OCI-LY3 (cell line): ENCODE measurements around the gene ATP4B.

ENCODE experiments used
- H2AFZ ChIP-seq: fragments of 200-600, 300-600 bp; shearing (Covaris generic); 2 replicates; pipeline ENCODE4 v1.6.0; 2014; ENCODE audit warnings: antibody characterized with exemption, low read depth, low read length
- H3K27ac ChIP-seq: fragments of 200-600, 300-600 bp; sonication (generic); 2 replicates; pipeline ENCODE4 v1.5.1; 2014; ENCODE audit warnings: mild to moderate bottlenecking, low read length, moderate library complexity, mixed read lengths
- H3K27me3 ChIP-seq: fragments of 200-600, 300-600 bp; sonication (generic); 2 replicates; pipeline ENCODE4 v1.6.1; 2014; ENCODE audit warnings: low read depth, low read length, mixed read lengths
- H3K36me3 ChIP-seq: fragments of 200-600, 300-600 bp; sonication (generic); replicated peaks from 2 replicates; pipeline ENCODE3; 2014; ENCODE audit warnings: low read depth, low read length, mixed read lengths
- H3K4me1 ChIP-seq: fragments of 300-600, 200-600 bp; sonication (generic); 2 replicates; pipeline ENCODE4 v1.6.1; 2014; ENCODE audit warnings: low read length, mixed read lengths
- H3K4me2 ChIP-seq: fragments of 200-600, 300-600 bp; sonication (generic); 2 replicates; pipeline ENCODE4 v1.6.1; 2014; ENCODE audit warnings: low read length, mixed read lengths
- H3K4me3 ChIP-seq: fragments of 300-600, 200-600 bp; sonication (generic); 2 replicates; pipeline ENCODE4 v1.5.1; 2014; ENCODE audit warnings: antibody characterized with exemption, mild to moderate bottlenecking, low read length, moderate library complexity
- H3K79me2 ChIP-seq: fragments of 300-600, 200-600 bp; shearing (Covaris generic); 2 replicates; pipeline ENCODE4 v1.6.1; 2014; ENCODE audit warnings: mild to moderate bottlenecking, low read length, mixed read lengths
- H3K9ac ChIP-seq: fragments of 300-600, 200-600 bp; shearing (Covaris generic); 2 replicates; pipeline ENCODE4 v1.6.0; 2014; ENCODE audit warnings: mild to moderate bottlenecking, low read length, moderate library complexity
- H3K9me3 ChIP-seq: fragments of 200-600, 300-600 bp; shearing (Covaris generic); 2 replicates; pipeline ENCODE4 v1.6.1; 2014; ENCODE audit warnings: low read length, mixed read lengths; ENCODE audit not compliant: insufficient read depth
- H4K20me1 ChIP-seq: fragments of 200-600, 300-600 bp; sonication (generic); 2 replicates; pipeline ENCODE4 v1.6.1; 2016; ENCODE audit warnings: low read length, mixed read lengths; ENCODE audit not compliant: insufficient read depth
- EZH2phosphoT487 ChIP-seq: fragments of 200-600 bp; shearing (Covaris generic); IDR thresholded peaks from 2 replicates; pipeline ENCODE4 v1.6.1; 2018; ENCODE audit warnings: antibody characterized with exemption, mixed run types, low read depth
- TF ChIP-seq, protein P1 (sequence below): fragments of 200-600, 300-600 bp; sonication (generic); IDR thresholded peaks from 2 replicates; pipeline ENCODE4 v1.5.1; 2014; ENCODE audit warnings: antibody characterized with exemption, low read length, low read depth

The ATP4B gene

DNA sequence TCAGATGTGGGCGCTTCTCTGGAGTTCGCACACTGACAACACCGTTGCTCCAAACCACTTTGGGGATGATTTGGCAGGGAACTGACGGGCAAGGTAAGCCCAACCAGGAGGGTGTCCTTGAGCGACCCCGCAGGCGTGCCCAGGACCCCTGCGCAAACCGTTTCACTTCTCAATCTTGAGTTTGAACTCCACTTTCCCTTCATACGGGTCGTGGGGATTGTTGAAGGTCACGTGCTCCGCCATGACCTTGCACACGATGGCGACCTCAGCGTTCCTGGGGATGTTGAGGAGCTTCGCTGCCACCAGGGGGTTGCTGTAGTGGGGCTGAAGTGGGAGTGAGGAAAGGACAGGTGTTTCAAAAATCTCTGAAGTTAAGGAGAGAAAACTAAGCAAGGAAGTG lies 8.8 kb downstream of the ATP4B start:
- Histone ChIP-seq H3K4me1 (no peaks in the 10 kb centered on the region), H3K4me2 (no peak overlapping the region), H3K36me3 (peaks cover 15% of the 10 kb centered on the region), H3K27me3 (no peaks in the 10 kb centered on the region), H3K9me3 (no peaks in the 10 kb centered on the region), H3K79me2 (no peaks in the 10 kb centered on the region), H2AFZ (no peak overlapping the region), H4K20me1 (no peaks in the 10 kb centered on the region), H3K4me3 (no peak overlapping the region), H3K9ac (no peak overlapping the region), H3K27ac (no peak overlapping the region)
- TF ChIP-seq EZH2phosphoT487 = no peak
- TF ChIP-seq, protein P1, sequence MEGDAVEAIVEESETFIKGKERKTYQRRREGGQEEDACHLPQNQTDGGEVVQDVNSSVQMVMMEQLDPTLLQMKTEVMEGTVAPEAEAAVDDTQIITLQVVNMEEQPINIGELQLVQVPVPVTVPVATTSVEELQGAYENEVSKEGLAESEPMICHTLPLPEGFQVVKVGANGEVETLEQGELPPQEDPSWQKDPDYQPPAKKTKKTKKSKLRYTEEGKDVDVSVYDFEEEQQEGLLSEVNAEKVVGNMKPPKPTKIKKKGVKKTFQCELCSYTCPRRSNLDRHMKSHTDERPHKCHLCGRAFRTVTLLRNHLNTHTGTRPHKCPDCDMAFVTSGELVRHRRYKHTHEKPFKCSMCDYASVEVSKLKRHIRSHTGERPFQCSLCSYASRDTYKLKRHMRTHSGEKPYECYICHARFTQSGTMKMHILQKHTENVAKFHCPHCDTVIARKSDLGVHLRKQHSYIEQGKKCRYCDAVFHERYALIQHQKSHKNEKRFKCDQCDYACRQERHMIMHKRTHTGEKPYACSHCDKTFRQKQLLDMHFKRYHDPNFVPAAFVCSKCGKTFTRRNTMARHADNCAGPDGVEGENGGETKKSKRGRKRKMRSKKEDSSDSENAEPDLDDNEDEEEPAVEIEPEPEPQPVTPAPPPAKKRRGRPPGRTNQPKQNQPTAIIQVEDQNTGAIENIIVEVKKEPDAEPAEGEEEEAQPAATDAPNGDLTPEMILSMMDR = no peak

GRCh38 chr13:113648216-113648610 lies 9.8 kb downstream of the ATP4B start:
- no peak overlapping the region for H2AFZ ChIP-seq
- H3K4me3 ChIP-seq = no peak overlapping the region
- H3K27me3 ChIP-seq = no peaks in the 10 kb centered on the region
- H3K79me2 ChIP-seq = no peaks in the 10 kb centered on the region
- H3K36me3 ChIP-seq = peaks cover 15% of the 10 kb centered on the region
- H3K4me2 ChIP-seq = no peak overlapping the region
- H3K4me1 ChIP-seq = no peaks in the 10 kb centered on the region
- no peak overlapping the region for H3K27ac ChIP-seq
- no peak overlapping the region for H3K9ac ChIP-seq
- TF ChIP-seq, protein P1 = no peak
- TF ChIP-seq EZH2phosphoT487 = no peak
- no peaks in the 10 kb centered on the region for H4K20me1 ChIP-seq
- H3K9me3 ChIP-seq = no peaks in the 10 kb centered on the region

DNA sequence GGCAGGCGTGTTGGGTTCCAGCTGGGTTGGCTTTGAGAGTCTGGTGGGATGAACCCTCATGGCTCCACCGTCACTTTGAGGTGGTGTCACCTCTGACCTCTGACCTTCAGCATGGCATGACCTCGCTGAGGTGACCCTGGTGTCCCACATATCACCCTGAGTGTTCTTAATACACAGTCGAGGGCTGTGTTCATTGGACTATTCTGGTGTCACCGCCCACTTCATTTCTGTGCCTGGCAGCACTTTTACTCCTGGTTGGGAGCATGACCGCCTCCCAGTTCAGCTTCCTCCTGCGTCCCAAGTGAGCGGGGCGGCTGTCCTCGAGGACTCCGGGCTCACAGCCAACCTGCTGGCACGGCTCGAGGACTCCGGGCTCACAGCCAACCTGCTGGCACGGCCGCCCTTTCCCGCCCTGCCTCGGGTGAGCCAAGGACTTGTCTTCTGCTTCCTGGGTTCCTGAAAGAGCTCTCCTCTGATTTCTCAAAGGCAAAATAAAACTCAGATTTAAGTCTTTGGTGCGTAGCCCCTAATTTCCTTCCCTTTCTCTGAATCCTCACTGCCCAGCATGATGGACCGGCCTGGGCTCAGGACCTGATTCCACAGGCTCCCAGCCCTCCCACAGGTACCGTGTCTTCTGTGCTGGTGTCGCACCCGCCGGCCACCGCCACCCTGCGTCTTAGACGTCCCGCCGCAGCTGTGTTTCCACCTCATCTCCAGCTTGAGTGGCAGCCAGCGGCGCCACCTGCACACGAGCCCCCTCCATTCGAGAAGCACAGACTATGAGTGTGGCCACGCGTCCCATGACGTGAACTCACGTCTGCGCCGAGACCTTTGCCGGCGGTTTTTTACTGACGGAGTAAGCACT lies 10.4 kb downstream of the ATP4B start:
- no peaks in the 10 kb centered on the region for H4K20me1 ChIP-seq
- peaks cover 15% of the 10 kb centered on the region for H3K36me3 ChIP-seq
- no peak overlapping the region for H3K4me2 ChIP-seq
- no peaks in the 10 kb centered on the region for H3K79me2 ChIP-seq
- no peak overlapping the region for H2AFZ ChIP-seq
- no peak overlapping the region for H3K4me3 ChIP-seq
- no peak overlapping the region for H3K27ac ChIP-seq
- H3K9ac ChIP-seq = no peak overlapping the region
- no peaks in the 10 kb centered on the region for H3K4me1 ChIP-seq
- no peaks in the 10 kb centered on the region for H3K27me3 ChIP-seq
- no peak for TF ChIP-seq EZH2phosphoT487
- TF ChIP-seq, protein P1 = no peak
- no peaks in the 10 kb centered on the region for H3K9me3 ChIP-seq

DNA sequence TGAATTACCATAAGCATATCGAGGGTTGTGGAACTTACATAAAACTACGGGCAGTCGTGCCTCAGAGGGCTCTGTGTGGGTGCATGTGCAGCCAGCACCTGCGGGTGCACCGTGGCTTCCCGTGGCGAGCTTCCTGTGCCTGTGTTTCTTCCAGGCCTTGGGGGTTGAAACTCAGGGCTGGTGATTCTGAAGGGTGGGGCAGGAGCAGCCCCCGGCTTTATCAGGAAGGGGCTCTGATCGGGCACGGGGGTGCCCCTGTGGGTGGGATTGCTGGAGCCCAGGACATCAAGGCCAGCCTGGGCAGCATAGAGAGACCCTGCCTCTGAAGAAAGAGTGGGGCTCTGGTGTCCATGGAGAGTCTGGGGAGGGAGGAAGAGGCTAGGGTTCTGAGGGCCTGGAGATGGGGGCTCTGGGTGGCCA lies 11.1 kb downstream of the ATP4B start:
- H3K4me3 ChIP-seq = no peak overlapping the region
- peaks cover 22% of the 10 kb centered on the region for H3K36me3 ChIP-seq
- H3K4me1 ChIP-seq = no peaks in the 10 kb centered on the region
- no peaks in the 10 kb centered on the region for H3K9me3 ChIP-seq
- no peak overlapping the region for H3K4me2 ChIP-seq
- no peak overlapping the region for H3K27ac ChIP-seq
- H3K79me2 ChIP-seq = no peaks in the 10 kb centered on the region
- H3K9ac ChIP-seq = no peak overlapping the region
- H2AFZ ChIP-seq = no peak overlapping the region
- H3K27me3 ChIP-seq = no peaks in the 10 kb centered on the region
- no peaks in the 10 kb centered on the region for H4K20me1 ChIP-seq
- TF ChIP-seq, protein P1 = no peak
- TF ChIP-seq EZH2phosphoT487 = no peak
